Heart left ventricle (tissue), 13 donors: ENCODE data around the gene SMDT1.

ENCODE experiments used
- POLR2A ChIP-seq, 2 donors: fragments of 450-650 bp; IDR thresholded peaks; one replicate each; pipeline ENCODE4 v1.6.1; 2017; ENCODE audit warnings: antibody characterized with exemption in 2 of 2, mild to moderate bottlenecking in 2 of 2, moderate library complexity in 2 of 2
- TF ChIP-seq, protein P1 (sequence below), 12 donors: fragments of 200-600 bp; sonication (generic) in 4 of 12; IDR thresholded peaks; one replicate each; pipeline versions ENCODE4 v1.5.0 to v1.8.0; 2018 to 2022; ENCODE audit warnings: antibody characterized with exemption in 12 of 12, mild to moderate bottlenecking in 5 of 12
- donor health status: ischemic (EF 13 %, LVEDD 7.1; RV severe dilation, severe dysfunction).
- donor health status: DM: no; HTN: yes; CAD: no.
- donor health status: DM: no; HTN: no; CAD: no.
- donor health status: ischemic (EF 25% LVEDD 6.9; RV normal size, moderate dysfunction).
- donor health status: ischemic (EF 25% LVEDD 5.7; RV mildly dilated, moderate dysfunction).
- donor health status: ischemic (EF 35%, LVEDD 5.7; RV mildly dilated, moderate dysfunction).
- donor health status: nonischemic (EF 11% LVEDD 7.7; RV severe dilation, severe dysfunction).
- donor health status: DM: yes; HTN: yes; CAD: no.
- donor health status: PGD.
- donor health status: ischemic (EF 29% LVEDD 5.4; RV normal size, mild dysfunction).
- donor health status: nonischemic (EF 23%, LVEDD 6.1; RV moderate dilation, normal function).

DNA sequence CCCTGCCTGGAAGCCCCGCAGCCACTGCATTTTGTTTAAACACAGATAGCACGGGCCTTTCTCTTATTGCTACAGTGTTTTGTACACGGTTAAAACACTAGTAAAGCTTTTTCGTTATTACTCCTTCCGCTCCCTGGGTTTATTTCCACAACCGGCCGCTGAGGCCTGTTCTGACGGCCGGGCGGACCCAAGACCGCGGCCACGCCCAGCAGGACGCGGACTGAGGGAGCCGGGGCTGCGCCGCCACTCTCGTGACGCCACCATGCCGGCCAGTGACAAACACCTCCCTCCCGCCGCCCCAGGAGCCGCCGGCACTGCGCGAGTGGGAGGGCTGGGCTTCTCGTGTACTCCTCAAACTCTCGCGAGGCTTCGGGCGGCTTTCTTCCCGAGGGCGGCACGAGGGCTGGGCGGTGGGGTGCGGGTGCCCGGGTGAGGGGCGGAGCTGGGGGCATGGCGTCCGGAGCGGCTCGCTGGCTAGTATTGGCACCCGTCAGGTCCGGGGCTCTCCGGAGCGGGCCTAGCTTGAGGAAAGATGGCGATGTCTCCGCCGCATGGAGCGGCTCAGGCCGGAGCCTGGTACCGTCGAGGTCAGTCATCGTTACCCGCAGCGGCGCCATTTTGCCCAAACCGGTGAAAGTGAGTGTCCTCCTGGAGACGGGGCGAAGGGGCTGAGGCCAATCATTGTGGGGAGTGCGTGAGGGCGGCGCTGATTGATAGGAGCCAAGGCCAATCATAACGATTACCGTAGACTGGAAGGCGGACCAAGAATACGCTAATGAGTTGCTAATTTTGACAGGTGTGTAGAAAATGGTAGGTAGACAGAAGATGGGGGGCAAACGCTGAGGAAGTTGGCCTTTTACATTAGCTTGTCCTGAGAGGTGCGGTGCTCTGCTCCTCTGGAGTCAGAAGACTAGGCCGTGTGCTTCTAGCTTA is at the start of gene SMDT1:
- TF ChIP-seq, protein P1, sequence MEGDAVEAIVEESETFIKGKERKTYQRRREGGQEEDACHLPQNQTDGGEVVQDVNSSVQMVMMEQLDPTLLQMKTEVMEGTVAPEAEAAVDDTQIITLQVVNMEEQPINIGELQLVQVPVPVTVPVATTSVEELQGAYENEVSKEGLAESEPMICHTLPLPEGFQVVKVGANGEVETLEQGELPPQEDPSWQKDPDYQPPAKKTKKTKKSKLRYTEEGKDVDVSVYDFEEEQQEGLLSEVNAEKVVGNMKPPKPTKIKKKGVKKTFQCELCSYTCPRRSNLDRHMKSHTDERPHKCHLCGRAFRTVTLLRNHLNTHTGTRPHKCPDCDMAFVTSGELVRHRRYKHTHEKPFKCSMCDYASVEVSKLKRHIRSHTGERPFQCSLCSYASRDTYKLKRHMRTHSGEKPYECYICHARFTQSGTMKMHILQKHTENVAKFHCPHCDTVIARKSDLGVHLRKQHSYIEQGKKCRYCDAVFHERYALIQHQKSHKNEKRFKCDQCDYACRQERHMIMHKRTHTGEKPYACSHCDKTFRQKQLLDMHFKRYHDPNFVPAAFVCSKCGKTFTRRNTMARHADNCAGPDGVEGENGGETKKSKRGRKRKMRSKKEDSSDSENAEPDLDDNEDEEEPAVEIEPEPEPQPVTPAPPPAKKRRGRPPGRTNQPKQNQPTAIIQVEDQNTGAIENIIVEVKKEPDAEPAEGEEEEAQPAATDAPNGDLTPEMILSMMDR (IDR thresholded peaks at IDR 0.05), result no peak
- peak; percentile 52 to 96 for TF ChIP-seq POLR2A (IDR thresholded peaks at IDR 0.05)
